Activated T-helper 1 cell treated with anti-CD3 and anti-CD28 coated beads, Interleukin-2, amount 50 U/mL, for 16 hours (primary cell): ENCODE data around the gene SH3PXD2A.

Experiments used
- DNase-seq, 2 donors: peaks; one replicate each; pipeline ENCODE4 v3.0.0-alpha.2; 2020; ENCODE audit warnings: low read depth in 1 of 2, low spot score in 1 of 2

SH3PXD2A gene

GRCh38 chr10:103855424-103855823 is at the start of gene SH3PXD2A:
SH3PXD2A (minus strand) TSS chr10:103855576; CDS start chr10:103855266, 310 bp downstream.
- no peak for DNase-seq

- no peak for DNase-seq
Observed at GRCh38 chr10:103901299-103901698, 45.9 kb upstream of the SH3PXD2A start.

GRCh38 chr10:103899312-103899711 is 43.9 kb upstream of the SH3PXD2A start:
- no peak for DNase-seq

- DNase-seq: no peak
Observed at GRCh38 chr10:103897241-103897774, 41.9 kb upstream of the SH3PXD2A start.

- no peak for DNase-seq
Observed at GRCh38 chr10:103896225-103896624, 40.8 kb upstream of the SH3PXD2A start.

GRCh38 chr10:103895411-103896186 is 40.2 kb upstream of the SH3PXD2A start:
- no peak for DNase-seq

GRCh38 chr10:103894441-103894864 is 39.1 kb upstream of the SH3PXD2A start:
- no peak for DNase-seq

- no peak for DNase-seq
Observed at GRCh38 chr10:103893817-103894216, 38.4 kb upstream of the SH3PXD2A start.

GRCh38 chr10:103892181-103892580 is 36.8 kb upstream of the SH3PXD2A start:
- DNase-seq: no peak

GRCh38 chr10:103890688-103891087 is 35.3 kb upstream of the SH3PXD2A start:
- DNase-seq: no peak

GRCh38 chr10:103890194-103890658 is 34.9 kb upstream of the SH3PXD2A start:
- DNase-seq: no peak

- no peak for DNase-seq
Observed at GRCh38 chr10:103889121-103889720, 33.8 kb upstream of the SH3PXD2A start.

- no peak for DNase-seq
Observed at GRCh38 chr10:103888113-103888841, 32.9 kb upstream of the SH3PXD2A start.

- DNase-seq: no peak
Observed at GRCh38 chr10:103885617-103886016, 30.2 kb upstream of the SH3PXD2A start.

GRCh38 chr10:103884681-103885139 is 29.3 kb upstream of the SH3PXD2A start:
- DNase-seq: no peak

GRCh38 chr10:103882285-103883007 is 27.1 kb upstream of the SH3PXD2A start:
- no peak for DNase-seq

- DNase-seq: no peak
Observed at GRCh38 chr10:103881416-103882284, 26.3 kb upstream of the SH3PXD2A start.

GRCh38 chr10:103879831-103880230 is 24.5 kb upstream of the SH3PXD2A start:
- DNase-seq: no peak

- no peak for DNase-seq
Observed at GRCh38 chr10:103879409-103879808, 24.0 kb upstream of the SH3PXD2A start.

GRCh38 chr10:103877861-103878260 is 22.5 kb upstream of the SH3PXD2A start:
- no peak for DNase-seq
